Hair follicular keratinocyte (primary cell): ENCODE data around the gene RNF187. TPM values are rescaled to one million over a fixed set of nuclear protein-coding genes. Genes with fewer than 3 reads are reported as not detected.

ENCODE experiments used
- total RNA-seq: library from RNA; depleted of rRNA; stranded (reverse); fragments of >200 nt; gene quantifications from 2 replicates; pipeline ENCODE4 v1.2.3, GENCODE V29; 2015

The RNF187 gene
- total RNA-seq: 38.6 and 63.5 TPM in 2 replicates

DNA sequence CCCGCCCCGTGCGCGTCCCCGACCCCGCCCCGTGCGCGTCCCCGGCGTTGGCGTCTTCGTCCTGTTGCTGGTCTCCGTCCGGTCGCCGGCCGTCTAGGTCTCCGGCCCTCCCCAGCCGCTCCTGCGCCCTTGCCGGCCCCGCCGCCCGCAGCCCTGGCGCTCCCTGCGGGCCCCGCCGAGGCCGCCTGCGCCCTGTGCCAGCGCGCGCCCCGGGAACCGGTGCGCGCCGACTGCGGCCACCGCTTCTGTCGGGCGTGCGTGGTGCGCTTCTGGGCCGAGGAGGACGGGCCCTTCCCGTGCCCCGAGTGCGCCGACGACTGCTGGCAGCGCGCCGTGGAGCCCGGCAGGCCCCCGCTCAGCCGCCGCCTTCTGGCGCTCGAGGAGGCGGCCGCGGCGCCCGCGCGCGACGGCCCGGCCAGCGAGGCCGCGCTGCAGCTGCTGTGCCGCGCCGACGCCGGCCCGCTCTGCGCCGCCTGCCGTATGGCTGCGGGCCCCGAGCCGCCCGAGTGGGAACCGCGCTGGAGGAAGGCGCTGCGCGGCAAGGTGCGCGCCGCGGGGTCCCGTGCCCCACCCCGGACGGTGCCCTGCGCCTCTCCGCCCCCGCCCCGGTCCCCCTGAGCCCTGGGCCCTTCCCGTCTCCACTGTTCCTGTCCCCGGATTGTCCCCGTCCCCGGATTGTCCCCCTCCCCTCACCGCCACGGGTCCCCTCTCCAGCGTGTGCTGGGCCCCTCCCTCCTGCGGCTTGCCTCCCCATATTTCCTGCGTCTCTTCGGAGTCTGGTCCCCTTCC lies at the start of gene RNF187:
TSS of gene RNF187 (plus strand) at position 47 of the 789 bp plus-strand sequence.

Other genes starting within 250 kb of the RNF187 start
- 29.7 and 39.9 TPM in 2 replicates for gene TRIM11, start 80.5 kb upstream of the RNF187 start, total RNA-seq
- gene TRIM17, start 70.5 kb upstream of the RNF187 start, total RNA-seq: 1.4 TPM in 1 of 2 replicates, not detected in the other
- 0.04 and 0.23 TPM in 2 replicates for gene RHOU, start 248.1 kb downstream of the RNF187 start, total RNA-seq